GM23338 (cell line): ENCODE measurements around the gene HDAC3. TPM values are rescaled to one million over a fixed set of nuclear protein-coding genes. Genes with fewer than 3 reads are reported as not detected.

Experiments
- ATAC-seq: fragments of 200-7000 bp; cut with Tn5 transposase; 3 replicates; pipeline ENCODE4 v1.9.1; 2020
- DNase-seq: peaks from one replicate; pipeline ENCODE4 v3.0.0-alpha.2; 2015; ENCODE audit warnings: low spot score
- H2AFZ ChIP-seq: fragments of 200-600 bp; sonication (generic); 2 replicates; pipeline ENCODE4 v1.8.0; 2016; ENCODE audit warnings: antibody characterized with exemption, mild to moderate bottlenecking, moderate library complexity
- H3F3A ChIP-seq: fragments of 200-600 bp; sonication (generic); replicated peaks from 2 replicates; pipeline ENCODE4 v1.8.0; 2017; ENCODE audit warnings: antibody characterized with exemption, mixed run types, low read depth
- H3K27ac ChIP-seq: fragments of 200-600 bp; sonication (generic); 2 replicates; pipeline ENCODE4 v1.6.1; 2016; ENCODE audit warnings: low read depth
- H3K27me3 ChIP-seq: fragments of 200-600 bp; sonication (generic); 2 replicates; pipeline ENCODE4 v1.8.0; 2016; ENCODE audit warnings: mild to moderate bottlenecking, mixed run types, moderate library complexity; ENCODE audit not compliant: insufficient read depth
- H3K36me3 ChIP-seq: fragments of 200-600 bp; sonication (generic); 2 replicates; pipeline ENCODE4 v1.8.0; 2016; ENCODE audit warnings: mild to moderate bottlenecking; ENCODE audit not compliant: insufficient read depth
- H3K4me1 ChIP-seq: fragments of 200-600 bp; sonication (generic); 2 replicates; pipeline ENCODE4 v1.8.0; 2016; ENCODE audit warnings: mild to moderate bottlenecking, moderate library complexity; ENCODE audit not compliant: insufficient read depth
- H3K4me2 ChIP-seq: fragments of 200-600 bp; sonication (generic); 2 replicates; pipeline ENCODE4 v1.7.1; 2017; ENCODE audit warnings: mixed run types
- H3K4me3 ChIP-seq: fragments of 200-600 bp; sonication (generic); 2 replicates; pipeline ENCODE4 v1.6.1; 2016; ENCODE audit warnings: mixed run types
- H3K79me2 ChIP-seq: fragments of 200-600 bp; sonication (generic); replicated peaks from 2 replicates; pipeline ENCODE4 v1.8.0; 2017; ENCODE audit warnings: mild to moderate bottlenecking; ENCODE audit not compliant: insufficient read depth
- H3K9me2 ChIP-seq: fragments of 200-600 bp; sonication (generic); 2 replicates; pipeline ENCODE4 v1.8.0; 2017; ENCODE audit not compliant: insufficient read depth
- H4K20me1 ChIP-seq: fragments of 200-600 bp; sonication (generic); replicated peaks from 2 replicates; pipeline ENCODE4 v1.8.0; 2017; ENCODE audit warnings: mild to moderate bottlenecking; ENCODE audit not compliant: insufficient read depth
- H3K27ac Mint-ChIP-seq: 2 replicates; pipeline ENCODE4 v1.8.0; 2020; ENCODE audit warnings: inconsistent platforms, mild to moderate bottlenecking, moderate library complexity, mixed read lengths
- H3K27me3 Mint-ChIP-seq: 3 replicates; pipeline ENCODE4 v1.8.0; 2022; ENCODE audit warnings: low read depth, mild to moderate bottlenecking, moderate library complexity, mixed read lengths, inconsistent platforms; ENCODE audit not compliant: insufficient read depth, poor library complexity
- H3K36me3 Mint-ChIP-seq: 3 replicates; pipeline ENCODE4 v1.8.0; 2021; ENCODE audit warnings: low read depth, mild to moderate bottlenecking, inconsistent platforms, moderate library complexity, mixed read lengths
- H3K4me1 Mint-ChIP-seq: 3 replicates; pipeline ENCODE4 v1.8.0; 2020; ENCODE audit warnings: mild to moderate bottlenecking, inconsistent platforms, mixed read lengths
- H3K4me3 Mint-ChIP-seq: 3 replicates; pipeline ENCODE4 v1.8.0; 2021; ENCODE audit warnings: moderate library complexity, mild to moderate bottlenecking, inconsistent platforms, mixed read lengths
- H3K9me3 Mint-ChIP-seq: 3 replicates; pipeline ENCODE4 v1.8.0; 2020; ENCODE audit warnings: moderate library complexity, mild to moderate bottlenecking, inconsistent platforms, mixed read lengths
- ETS1 ChIP-seq: IDR thresholded peaks from 2 replicates; pipeline ENCODE4 v1.6.1; 2016; ENCODE audit warnings: antibody characterized with exemption
- EZH2 ChIP-seq: fragments of 200-600 bp; sonication (generic); IDR thresholded peaks from one replicate; pipeline ENCODE4 v1.8.0; 2017; ENCODE audit warnings: antibody characterized with exemption, mild to moderate bottlenecking, low read depth; ENCODE audit not compliant: unreplicated experiment
- ZNF331 ChIP-seq: fragments of 250-450 bp; sonication (Bioruptor Pico); IDR thresholded peaks from 2 replicates; pipeline ENCODE4 v1.5.0; 2020; ENCODE audit warnings: low read depth, mild to moderate bottlenecking, moderate library complexity
- ZNF462 ChIP-seq: fragments of 250-450 bp; sonication (Bioruptor Pico); IDR thresholded peaks from 2 replicates; pipeline ENCODE4 v1.5.0; 2020; ENCODE audit warnings: mild to moderate bottlenecking, moderate library complexity
- polyA plus RNA-seq: library from polyadenylated mRNA; unstranded; fragments of >200 nt; fragmentation: Nextera tagmentation; extraction: Ambion mirVana; gene quantifications from 2 replicates; pipeline ENCODE4 v1.2.1, GENCODE V29; 2016
- total RNA-seq: library from RNA; depleted of rRNA; stranded (reverse); fragments of >200 nt; shearing (Covaris generic); gene quantifications from 2 replicates; pipeline ENCODE4 v1.2.3, GENCODE V29; 2014

The HDAC3 gene
- total and polyA plus RNA-seq, 2 experiments from 2014 or later: 59.2 to 90.0 TPM

- DNase-seq (no peak), ATAC-seq (no peak)
- Mint-ChIP-seq H3K9me3 (no peaks in the 10 kb centered on the region), H3K4me3 (no peak overlapping the region), H3K36me3 (peaks cover 56% of the 10 kb centered on the region), H3K4me1 (peaks cover 8% of the 10 kb centered on the region), H3K27me3 (no peaks in the 10 kb centered on the region), H3K27ac (no peak overlapping the region)
- peaks cover 22% of the 10 kb centered on the region for H3K36me3 ChIP-seq
- H4K20me1 ChIP-seq: peaks cover 33% of the 10 kb centered on the region
- no peak overlapping the region for H3K27ac ChIP-seq
- no peaks in the 10 kb centered on the region for H3K27me3 ChIP-seq
- peaks cover 24% of the 10 kb centered on the region for H3K79me2 ChIP-seq
- no peaks in the 10 kb centered on the region for H3K9me2 ChIP-seq
- no peak for TF ChIP-seq ZNF462 (CRISPR knock-in tag)
- TF ChIP-seq ETS1: no peak
- no peak for TF ChIP-seq EZH2
- TF ChIP-seq ZNF331 (CRISPR knock-in tag): no peak
- H3K4me1 ChIP-seq: peaks cover 8% of the 10 kb centered on the region; the same call in 1 of the 2 replicates
- no peak overlapping the region for H3K4me3 ChIP-seq
- H3F3A ChIP-seq: 0 out of 2 replicates have a peak, but pooled peaks cover 10% of the 10 kb centered on the region
- no peak overlapping the region for H2AFZ ChIP-seq
- no peak overlapping the region for H3K4me2 ChIP-seq
These were observed 8.4 kb downstream of the HDAC3 start for GRCh38 chr5:141628175-141628788.
